ENCODE measurements around the gene DIAPH2.
"Not testable (repeated sequence)": the region's sequence is repeated elsewhere in the genome, so short reads cannot be mapped to it uniquely, and the experiment has no call there.

DIAPH2 gene

DNA sequence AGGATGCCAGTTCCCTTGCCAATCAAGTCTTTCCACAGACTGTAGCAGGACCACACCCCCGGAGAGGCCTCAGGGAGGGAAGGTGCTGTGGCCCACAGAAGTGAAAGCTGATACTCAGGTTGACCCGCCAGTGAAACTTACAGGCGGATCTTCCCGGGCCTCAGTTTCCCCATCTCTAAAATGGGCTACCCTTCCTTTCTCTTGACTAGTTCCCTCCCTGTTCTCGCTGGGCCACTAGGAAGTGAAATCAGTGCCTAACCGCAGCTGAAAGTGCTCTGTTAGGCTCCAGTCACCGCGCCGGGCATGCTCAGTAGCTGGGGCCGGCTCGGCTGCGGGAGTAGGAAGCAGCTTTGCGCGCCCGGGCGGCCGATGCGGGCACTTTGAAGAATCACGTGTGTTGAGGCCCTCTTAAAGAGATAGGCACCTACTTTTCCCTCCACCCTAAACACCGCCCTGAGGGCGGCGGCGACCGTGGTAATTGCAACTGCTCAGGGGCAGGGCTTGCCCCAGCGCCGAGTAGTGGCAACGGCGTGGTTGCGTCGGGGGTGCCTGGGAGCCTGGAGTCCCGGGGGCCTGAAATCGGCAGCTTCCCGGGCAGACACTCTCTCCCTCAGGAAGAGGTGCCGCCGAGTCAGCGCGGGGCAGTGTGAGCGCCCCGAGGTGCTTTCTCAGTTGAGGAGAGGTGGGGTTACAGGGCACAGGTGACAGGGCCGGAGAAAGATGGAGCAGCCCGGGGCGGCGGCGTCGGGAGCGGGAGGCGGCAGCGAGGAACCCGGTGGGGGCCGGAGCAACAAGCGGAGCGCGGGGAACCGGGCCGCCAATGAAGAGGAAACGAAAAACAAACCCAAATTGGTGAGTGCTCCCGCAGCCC is at the start of gene DIAPH2:
Gene DIAPH2, plus strand, starts transcription at position 504 of the 871 bp plus-strand sequence.
- DNase-seq = peak; percentile 8

DNA sequence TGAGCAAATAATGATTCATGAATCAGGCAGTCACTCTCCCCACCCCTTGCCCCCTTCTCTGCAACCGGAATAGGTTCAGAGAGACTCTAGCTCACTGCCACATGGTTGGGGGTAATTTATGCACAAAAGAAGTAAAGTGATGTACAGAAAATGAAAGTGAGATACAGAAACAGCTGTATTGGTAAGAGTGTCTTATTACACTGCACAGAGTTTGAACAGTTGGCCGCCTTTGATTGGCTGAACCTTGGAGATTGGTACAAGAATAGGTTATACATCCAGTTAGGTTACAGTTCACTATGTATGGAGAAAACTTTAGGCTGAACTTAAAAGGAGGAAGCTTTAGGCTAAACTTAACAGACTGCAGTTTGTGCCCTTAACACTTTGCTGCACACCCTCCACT is 34.6 kb upstream of the DIAPH2 start:
- DNase-seq = no peak

DNA sequence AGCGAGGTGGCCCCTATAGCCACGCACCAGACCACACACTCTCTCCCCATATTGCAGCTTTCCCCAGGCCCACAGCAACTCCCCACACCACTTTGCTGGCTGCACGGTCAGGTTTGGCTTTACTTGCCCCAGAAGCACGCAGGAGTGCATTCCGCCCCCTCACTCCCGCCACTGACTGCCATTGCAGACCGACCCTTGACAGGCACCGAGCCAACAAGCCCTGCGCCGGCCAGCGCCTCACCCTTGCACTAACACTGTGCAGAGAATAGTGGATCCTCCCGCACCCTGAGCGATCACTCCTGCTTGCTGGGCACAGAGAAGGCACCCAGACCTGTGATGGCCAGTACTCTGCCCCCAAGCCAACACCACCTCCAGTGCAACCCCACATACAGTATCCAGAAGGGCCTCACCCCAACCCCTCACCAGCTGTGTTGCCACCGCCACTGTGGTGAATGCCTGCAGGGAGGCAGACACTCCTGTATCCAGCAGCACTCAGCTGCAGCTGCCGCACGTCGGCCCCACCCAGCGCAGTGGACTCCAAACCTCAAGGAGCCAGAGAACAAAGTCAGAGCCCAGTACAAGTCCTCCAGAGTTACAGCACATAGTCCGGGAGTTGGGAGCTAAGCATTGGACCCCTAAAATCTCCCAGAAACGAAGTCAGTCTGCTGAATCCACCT is 28.6 kb upstream of the DIAPH2 start:
- DNase-seq = no peak

DNA sequence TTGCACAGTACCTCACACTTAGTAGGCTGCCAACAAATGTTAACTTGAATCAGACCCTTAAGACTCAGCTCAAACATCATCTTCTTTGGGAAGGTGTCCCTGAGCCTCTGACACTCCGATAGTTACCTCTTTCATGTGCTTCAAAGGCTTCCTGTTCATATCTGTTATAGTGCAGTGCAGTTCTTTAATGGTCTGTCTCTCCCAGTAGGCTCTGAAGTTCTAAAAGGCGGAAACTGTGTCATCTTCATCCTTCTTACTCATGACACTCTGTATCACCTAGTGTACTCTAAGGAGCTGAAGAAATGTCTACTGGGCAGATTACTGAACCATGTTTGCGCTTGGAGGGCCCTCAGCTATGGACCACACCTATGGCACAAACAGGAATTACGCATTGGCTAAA is 2.1 kb upstream of the DIAPH2 start:
- no peak for DNase-seq

DNA sequence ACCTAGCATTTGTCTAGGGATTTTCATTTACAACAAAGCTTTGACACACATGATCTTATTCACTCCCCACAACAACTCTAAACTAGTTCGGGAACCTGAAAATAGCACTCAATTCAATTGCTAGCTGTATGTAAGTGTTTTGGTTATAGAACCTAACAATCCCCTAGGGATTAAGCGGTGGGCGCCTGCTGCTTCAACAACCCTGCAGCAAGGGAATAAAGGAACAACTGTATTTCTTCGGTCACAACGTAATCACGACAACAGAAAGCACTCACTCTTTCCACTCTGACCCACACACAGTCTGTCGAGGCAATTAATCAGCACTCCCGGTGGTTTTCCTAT is 674 bp upstream of the DIAPH2 start:
- no peak for DNase-seq

DNA sequence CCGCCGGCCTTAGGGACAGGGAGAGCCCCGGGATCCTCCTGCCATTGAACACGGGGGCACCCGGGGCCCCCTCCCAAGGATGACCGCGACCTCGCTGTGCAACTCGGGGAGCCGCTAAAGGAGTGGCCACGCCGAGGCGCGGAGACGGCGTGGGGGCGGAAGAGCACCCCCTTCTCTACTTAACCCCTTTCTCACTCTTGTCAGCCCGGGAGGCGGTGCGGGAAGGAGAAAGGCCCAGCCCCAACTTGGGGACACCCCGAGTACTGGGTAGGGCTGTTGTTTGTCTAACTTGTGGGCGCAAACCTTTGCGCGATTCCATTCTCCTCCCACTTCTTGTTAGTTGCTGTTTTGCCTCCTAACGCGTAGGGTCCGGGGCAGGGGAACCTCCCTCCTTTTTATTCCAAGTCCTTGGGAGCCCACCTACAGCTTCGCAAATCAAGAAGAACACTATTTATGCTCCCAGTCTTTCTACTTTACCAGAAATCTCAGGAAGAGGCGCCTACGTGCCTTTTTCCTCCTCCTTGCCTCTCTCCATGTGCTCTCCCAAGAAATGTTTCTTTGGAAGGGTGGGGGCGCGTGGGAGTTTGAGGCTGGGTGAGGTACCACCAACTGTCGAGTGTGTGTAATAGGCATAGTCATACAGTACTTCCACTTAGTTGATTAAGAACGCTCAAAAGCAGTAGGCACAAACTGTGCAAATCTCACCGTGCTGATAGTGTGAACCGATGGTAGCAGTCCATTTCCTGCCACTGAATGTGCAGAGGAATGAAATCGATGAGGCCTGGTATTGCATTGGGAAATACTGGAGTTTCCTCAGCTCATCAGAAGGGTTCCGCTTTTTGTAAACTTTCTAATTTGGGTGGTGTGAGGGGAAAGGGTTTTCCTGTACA is 813 bp downstream of the DIAPH2 start:
- DNase-seq = no peak

DNA sequence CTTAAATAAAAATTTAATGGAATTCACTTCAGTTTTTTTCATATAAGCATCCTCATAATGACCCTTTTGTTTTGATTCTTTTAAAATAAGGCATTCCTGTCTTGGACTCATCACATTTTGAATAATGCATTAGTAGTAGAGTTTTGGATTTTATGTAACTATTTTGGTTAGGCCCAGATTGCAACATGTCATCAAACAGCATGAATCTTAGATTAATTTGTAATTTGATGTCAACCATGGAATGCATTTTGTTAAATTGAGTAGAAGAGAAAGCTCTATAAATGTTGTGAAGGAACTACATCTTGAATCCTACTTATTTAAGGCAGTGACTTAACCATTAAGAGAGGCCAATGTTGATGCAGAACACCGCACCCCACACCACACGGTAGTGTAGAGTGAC is 3.1 kb downstream of the DIAPH2 start:
- DNase-seq = no peak

DNA sequence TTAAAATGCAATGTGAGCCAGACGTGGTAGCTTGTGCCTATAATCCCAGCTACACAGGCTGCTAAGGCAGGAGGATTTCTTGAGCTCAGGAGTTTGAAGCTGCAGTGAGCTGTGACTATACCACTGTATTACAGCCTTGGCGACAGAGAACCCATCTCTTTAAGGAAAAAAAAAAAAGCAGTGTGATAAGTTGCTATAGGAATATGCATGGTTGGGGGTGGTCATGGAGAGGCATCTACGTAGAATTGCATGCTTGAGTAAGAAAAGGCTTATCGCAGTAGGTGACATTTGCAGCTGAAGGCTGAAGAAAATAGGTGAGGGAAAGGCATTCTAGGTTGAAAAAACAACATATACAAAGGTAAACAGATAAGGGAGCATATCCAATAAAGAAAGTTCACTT is 4.1 kb downstream of the DIAPH2 start:
- DNase-seq = no peak

DNA sequence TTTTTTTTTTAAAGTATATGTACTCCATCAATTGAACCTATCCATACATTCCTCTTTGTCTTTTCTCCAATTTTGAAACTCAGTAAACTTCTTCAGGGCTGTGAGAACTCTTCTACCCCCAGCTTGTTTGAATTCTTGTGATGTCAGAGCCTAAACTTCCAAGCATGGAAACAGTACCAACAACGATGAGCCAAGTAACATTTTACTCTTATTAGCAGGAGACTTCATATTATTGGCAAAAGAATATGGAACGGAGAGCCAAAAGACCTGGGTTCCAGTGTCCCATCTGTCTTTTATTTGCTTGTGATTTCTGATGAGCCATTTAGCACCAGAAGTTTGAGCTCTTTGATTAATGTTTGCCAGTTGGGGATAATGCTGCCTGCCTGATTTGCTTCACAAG is 5.3 kb downstream of the DIAPH2 start:
- no peak for DNase-seq

DNA sequence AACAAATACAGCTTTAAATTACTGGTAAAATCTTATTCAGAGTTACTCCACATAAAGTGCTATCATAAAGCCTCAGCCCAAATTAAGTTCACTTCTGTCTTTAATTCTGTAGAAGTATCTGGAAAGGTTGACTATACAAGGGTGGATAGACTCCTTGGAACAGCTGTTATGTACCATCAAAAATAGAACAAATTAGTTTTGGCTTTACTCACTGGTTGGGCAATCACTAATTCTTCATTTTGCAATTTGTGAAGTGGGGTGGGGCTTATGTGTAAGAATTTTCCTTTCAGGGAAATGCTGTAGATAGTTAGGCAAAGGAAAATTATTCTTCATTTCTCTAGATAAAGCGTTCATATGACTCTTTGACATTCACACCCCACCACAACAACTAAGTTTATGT is 7.8 kb downstream of the DIAPH2 start:
- DNase-seq = no peak

DNA sequence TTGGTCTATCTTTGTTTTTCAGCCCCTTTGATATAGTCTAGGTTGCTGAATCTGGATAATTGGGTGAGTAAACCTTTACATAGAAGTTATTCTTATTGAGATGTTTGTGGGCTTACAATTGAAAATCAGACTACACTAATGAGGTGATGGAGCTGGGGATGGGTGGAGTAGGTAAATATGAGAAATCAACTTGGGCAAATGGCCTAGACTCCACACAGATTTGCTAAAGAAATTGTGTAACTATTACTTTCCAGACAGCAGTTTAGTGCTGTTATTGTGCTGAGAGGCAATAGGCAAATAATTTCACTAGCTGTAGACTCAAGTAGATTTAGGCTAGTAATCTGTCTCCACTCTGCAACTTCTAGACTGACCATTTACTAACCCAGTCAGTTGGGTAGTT is 8.2 kb downstream of the DIAPH2 start:
- no peak for DNase-seq

DNA sequence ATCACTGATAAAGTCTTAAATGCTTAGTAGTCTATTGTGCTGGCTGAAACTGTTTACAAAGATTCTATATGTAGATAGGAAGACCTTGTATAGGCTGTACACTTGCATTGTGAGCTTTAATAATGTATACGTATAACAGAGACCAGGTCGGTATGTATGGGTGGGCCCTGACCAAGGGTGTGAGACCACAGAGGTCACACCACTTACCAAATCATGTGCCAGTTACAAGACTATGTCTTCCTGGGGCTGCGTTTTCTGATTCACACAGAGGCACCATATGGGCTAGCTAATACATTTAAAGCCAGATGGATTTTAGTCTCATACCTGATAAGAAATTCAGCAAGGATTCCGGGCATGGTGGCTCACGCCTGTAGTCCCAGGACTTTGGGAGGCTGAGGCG is 8.8 kb downstream of the DIAPH2 start:
- no peak for DNase-seq

DNA sequence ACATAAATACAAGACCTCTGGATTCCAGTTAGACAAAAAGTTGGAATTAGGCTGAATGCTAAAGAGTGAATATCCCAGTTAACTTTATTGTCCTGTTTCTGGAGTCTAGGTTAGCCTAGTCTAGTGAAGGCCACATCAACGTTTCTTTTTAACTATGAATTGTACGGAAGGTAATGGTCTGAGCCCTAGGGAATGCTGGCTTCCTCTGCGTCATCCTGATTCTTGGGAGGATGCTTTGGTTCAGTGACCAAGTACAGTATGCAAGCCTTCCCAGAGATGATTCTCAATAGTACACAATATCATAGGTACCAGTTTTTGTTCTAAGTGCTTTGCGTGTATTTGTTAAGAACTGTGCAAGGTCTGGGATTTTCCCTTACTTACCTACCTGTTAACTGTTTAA is 11.8 kb downstream of the DIAPH2 start:
- DNase-seq = no peak

DNA sequence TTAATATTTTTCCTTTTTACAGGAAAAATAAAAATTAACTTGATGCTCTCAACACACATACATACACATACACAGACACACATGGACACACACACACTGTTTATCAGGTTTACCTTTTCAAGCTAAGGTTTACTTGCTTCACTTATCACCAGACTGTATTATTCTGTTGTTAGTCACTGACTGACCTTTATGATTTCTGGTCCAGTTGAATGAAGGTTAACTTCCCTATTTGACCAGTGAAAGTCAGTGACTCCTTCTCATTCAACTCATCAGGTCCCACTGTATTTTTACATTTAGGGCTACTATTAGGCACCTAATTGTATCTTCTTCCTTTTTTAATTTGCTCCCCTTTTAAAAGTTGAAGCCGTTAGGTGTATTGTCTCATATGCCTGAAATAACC is 16.0 kb downstream of the DIAPH2 start:
- DNase-seq = no peak

DNA sequence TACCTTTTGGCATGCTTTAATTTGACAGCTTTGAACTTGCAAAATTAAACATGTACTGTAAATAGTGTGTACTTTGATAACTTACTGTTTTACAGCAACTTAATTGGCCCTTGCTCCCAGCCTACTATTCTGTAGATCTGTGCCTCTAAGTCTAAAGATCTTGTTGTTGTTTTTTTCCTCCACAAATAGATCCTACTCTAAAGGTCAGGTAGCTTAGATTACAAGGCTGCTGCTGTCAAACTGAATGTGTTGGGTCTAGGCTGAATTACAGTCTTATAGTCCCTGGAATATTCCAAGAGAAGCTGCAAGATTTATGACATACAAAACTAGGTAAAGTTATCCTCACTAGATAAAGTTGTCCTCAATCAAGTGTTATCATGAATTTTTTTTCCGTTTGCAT is 18.7 kb downstream of the DIAPH2 start:
- DNase-seq = no peak

DNA sequence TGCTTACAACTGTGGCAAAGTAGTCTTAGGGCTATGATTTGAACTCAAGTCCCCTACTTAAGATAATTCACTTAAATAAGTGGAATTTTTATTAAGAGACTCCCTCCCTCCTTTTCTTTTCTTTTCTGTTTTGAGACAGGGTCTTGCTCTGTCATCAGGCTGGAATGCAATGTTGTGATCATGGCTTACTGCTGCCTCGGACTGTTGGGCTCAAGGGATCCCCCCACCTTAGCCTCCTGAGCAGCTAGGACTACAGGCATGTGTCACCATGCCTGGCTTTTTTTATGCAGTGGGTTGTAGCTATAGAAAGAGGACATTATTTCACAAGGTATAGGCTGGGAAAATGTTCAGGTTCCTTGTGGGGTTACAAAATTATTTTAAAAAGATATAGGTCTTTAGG is 19.2 kb downstream of the DIAPH2 start:
- no peak for DNase-seq

DNA sequence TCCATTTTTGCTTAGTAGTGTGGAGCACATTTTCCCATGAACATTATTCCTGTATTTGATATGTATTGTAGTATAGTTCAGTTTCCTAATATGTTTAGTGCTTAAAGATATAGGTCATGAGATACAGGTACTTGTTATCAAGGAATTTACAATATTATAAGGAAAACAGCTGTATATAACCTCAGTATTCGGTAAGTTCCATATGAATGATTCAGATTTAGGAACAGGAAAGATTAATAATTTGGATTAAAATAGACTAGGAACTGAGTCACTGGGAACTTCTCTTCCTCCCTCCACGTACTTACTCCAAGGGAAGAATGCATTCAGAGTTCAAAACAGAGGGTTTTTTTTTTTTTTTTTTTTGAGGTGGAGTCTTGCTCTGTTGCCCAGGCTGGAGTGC is 20.0 kb downstream of the DIAPH2 start:
- no peak for DNase-seq

DNA sequence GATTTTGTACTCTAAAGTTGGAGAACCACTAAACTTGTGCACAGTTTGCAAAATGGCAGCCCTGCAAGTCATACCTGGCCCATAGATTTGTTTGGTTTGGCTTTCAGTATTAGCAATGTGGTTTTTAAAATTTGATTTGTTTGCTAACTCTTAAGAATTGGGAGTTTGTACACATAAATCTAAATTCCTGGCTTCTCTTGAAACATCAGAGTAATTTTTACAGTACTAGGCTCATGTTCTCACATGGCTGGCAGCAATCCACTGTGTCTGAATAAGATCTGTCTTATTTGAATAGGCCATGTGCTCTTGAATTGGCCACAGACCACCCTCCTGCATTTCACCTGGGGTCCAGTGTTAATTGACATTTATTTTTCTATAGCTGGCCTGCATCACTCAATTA is 21.3 kb downstream of the DIAPH2 start:
- no peak for DNase-seq

DNA sequence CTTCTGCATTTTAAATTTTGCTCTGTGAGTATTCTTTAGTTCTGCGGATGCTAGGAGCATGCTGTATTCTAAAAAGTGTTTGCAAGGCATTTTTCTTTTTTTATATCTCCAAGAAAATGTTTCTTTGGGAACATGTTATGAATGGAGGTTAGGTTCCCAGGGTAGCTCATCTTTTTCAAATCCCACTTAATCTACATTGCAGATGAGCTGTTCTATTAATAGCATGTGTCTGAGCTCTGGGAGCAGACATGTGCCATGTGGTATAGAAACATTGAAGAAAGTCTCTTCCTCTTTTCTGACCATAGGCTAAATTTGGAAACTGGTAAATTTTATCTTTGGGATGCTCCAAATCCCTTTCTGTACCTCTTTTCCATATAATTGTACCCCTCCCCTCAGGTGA is 23.2 kb downstream of the DIAPH2 start:
- no peak for DNase-seq

DNA sequence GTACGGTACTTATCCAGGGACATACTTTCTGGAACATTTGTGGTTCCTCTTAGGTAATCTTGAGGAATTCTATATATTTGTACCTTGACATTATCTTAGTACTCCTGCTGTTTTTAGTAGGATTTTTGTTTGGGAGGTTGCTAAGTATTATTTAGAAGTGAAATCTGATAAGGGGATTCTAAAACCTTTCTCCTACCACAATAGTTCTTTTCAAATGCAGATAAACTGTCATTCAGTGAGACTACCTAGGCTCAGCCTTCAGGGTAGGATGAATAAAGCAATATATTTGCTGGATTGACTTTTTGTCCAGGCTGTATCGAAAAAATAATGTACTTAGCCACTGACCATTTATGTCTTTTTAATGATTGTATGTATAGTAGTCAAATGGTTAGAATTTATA is 25.4 kb downstream of the DIAPH2 start:
- DNase-seq = no peak

DNA sequence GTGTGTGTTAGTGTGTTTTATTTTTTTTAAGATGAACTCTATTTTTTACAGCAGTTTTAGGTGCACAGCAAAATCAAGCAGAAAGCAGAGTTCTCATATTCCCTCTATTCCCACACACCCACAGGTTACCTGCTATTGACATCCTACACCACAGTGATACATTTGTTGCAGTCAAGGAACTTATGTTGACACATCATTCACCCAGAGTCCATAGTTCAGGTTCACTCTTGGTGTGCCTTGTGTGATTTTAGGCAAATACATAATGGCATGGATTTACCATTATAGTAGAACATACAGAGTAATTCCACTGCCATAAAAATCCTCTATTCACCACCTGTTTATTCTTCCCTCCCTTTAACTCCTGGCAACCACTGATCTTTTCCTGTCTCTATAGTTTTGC is 28.7 kb downstream of the DIAPH2 start:
- DNase-seq = no peak

DNA sequence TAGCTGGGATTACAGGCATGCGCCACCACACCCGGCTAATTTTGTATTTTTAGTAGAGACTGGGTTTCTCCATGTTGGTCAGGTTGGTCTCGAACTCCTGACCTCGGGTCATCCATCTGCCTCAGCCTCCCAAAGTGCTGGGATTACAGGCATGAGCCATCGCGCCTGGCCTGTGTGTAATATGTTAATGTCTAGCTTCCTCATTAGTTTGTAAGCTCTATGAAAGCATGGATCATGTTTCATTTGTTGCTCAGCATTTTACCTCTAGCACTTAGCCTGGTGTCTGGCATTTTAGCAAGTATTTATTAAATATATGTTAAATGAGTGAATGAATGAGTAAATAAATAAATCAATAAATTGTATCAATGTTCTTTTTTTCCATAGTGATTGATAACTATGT is 29.8 kb downstream of the DIAPH2 start:
- DNase-seq = not testable (repeated sequence)

DNA sequence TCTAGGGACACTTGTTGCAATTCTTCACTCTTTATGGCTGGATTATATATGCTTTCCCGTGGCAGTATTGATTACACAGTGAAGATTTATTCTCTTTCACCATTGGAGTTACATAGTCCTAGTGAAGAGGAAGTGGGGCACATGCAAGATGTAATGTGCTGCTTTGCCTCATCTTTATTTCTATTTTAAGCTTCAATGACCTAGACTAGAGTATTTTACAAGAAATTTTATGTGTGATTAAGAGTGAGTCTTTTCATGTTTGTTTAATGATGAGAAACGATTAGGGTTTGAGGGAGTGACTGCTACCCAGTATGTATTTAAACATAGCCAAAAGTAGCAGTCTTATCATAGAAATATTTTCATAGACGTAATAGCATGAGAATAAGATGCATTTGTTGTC is 30.8 kb downstream of the DIAPH2 start:
- DNase-seq = no peak
